Jurkat, Clone E6-1 (cell line): ENCODE measurements around the gene VAT1.
"Not testable (repeated sequence)": the region's sequence is repeated elsewhere in the genome, so short reads cannot be mapped to it uniquely, and the experiment has no call there.

Source experiments
- DNase-seq: peaks from one replicate; pipeline ENCODE4 v3.0.0-alpha.2; 2011; ENCODE audit warnings: low read depth, low spot score
- H3K4me3 ChIP-seq: 2 replicates; pipeline ENCODE4 v1.5.1; 2011; ENCODE audit warnings: mild to moderate bottlenecking, low read length, control low read depth, moderate library complexity

The VAT1 gene

GRCh38 chr17:43013296-43013695, 8.9 kb downstream of the VAT1 start:
- DNase-seq: no peak
- no peak overlapping the region for H3K4me3 ChIP-seq

GRCh38 chr17:43011728-43012472, 10.3 kb downstream of the VAT1 start:
- H3K4me3 ChIP-seq: no peak overlapping the region
- DNase-seq: no peak

GRCh38 chr17:43010667-43011308, 11.4 kb downstream of the VAT1 start:
- no peak overlapping the region for H3K4me3 ChIP-seq
- DNase-seq: no peak

- H3K4me3 ChIP-seq: peak within 1 kb of the TSS; percentile 69
- peak; percentile 78 for DNase-seq
Measured at GRCh38 chr17:43006639-43007551, 15.3 kb downstream of the VAT1 start, which contains the start of gene IFI35. Gene IFI35 (plus strand): TSS chr17:43006784. CDS start chr17:43006948, 164 bp downstream.

GRCh38 chr17:43003542-43004172, 18.5 kb downstream of the VAT1 start:
- H3K4me3 ChIP-seq: no peak overlapping the region
- no peak for DNase-seq

- DNase-seq, H3K4me3 ChIP-seq: not testable (repeated sequence)
Measured at GRCh38 chr17:43000894-43001293, 21.3 kb downstream of the VAT1 start.

- DNase-seq: no peak
- peak overlapping the region; percentile 79 for H3K4me3 ChIP-seq
Measured at GRCh38 chr17:42999003-42999525, 23.1 kb downstream of the VAT1 start.

- peak; percentile 100 for DNase-seq
Measured at GRCh38 chr17:42997984-42998938, 23.9 kb downstream of the VAT1 start, which contains the start of gene RPL27. Gene RPL27 (plus strand): TSS chr17:42998419. CDS start chr17:42998751, 332 bp downstream.

GRCh38 chr17:42997390-42997983, 24.7 kb downstream of the VAT1 start:
- peak overlapping the region; percentile 50 for H3K4me3 ChIP-seq
- no peak for DNase-seq

More at GRCh38 chr17:42997984-42998938, 23.9 kb downstream of the VAT1 start, which contains the start of gene RPL27:
- peak within 1 kb of the TSS; percentile 79 for H3K4me3 ChIP-seq

GRCh38 chr17:42993913-42994312, 28.3 kb downstream of the VAT1 start:
- H3K4me3 ChIP-seq, DNase-seq: not testable (repeated sequence)

- no peak overlapping the region for H3K4me3 ChIP-seq
- DNase-seq: no peak
Measured at GRCh38 chr17:42992872-42993271, 29.3 kb downstream of the VAT1 start.

- H3K4me3 ChIP-seq: no peak overlapping the region
- DNase-seq: no peak
Measured at GRCh38 chr17:42991471-42991870, 30.7 kb downstream of the VAT1 start.

- DNase-seq: no peak
- no peak overlapping the region for H3K4me3 ChIP-seq
Measured at GRCh38 chr17:42989726-42990652, 32.2 kb downstream of the VAT1 start.

GRCh38 chr17:42989141-42989540, 33.0 kb downstream of the VAT1 start:
- H3K4me3 ChIP-seq: no peak overlapping the region
- no peak for DNase-seq

GRCh38 chr17:42985225-42985624, 37.0 kb downstream of the VAT1 start:
- DNase-seq: no peak
- H3K4me3 ChIP-seq: no peak overlapping the region

GRCh38 chr17:42982266-42982665, 39.9 kb downstream of the VAT1 start:
- H3K4me3 ChIP-seq: no peak overlapping the region
- DNase-seq: no peak
